Measurements from ENCODE around the gene NLRP3. TPM values are rescaled to one million over a fixed set of nuclear protein-coding genes. Genes with fewer than 3 reads are reported as not detected.
A peak's percentile ranks its signal among the peaks of the same experiment; 100 is the strongest.

NLRP3 gene
- total RNA-seq, 1 experiment from 2014 or later = not detected

DNA sequence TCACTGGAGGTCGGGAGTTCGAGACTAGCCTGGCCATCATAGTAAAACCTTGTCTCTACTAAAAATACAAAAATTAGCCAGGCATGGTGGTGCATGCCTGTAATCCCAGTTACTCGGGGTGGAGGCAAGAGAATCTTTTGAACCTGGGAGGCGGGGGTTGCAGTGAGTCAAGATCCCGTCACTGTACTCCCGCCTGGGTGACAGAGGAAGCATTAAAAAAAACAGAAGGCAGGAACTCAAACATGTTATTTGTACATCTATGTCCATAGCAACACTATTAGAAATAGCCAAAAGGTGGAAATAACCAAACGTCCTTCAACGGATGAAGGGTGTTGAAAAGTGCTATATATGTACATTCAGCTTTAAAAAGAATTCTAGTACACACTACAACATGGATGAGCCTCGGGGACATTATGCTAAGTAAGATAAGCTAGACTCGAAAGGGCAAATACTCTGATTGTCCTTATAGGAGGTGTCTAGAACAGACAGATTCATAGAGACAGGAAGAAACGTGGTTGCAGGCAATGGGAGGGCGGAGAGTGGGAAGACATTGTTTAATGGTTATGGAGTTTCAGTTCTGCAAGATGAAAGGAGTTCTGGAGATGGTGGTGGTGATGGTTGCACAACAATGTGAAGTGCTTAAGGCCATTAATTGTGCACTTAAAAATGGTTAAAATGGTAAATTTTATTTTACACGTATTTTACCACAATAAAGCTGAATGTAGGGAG is 19.2 kb downstream of the NLRP3 start:
- no peak for DNase-seq (ENCODE audit: extremely low read depth, low read depth)

DNA sequence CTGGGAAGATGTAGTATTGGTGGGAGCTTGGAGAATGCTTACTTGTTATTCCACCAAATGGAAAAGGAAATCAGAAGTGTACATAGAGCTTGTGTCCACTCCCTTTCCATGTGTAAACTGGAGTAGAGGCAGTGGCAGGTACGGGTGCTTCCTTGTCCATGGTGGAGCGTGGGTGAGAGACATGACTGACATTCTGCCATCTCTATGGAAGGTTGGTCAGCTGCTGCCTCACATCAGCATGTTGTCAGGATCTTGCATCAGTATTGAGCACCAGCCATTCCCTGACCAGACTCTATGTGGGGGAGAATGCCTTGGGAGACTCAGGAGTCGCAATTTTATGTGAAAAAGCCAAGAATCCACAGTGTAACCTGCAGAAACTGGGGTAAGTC is 19.8 kb downstream of the NLRP3 start:
- no peak for DNase-seq (ENCODE audit: extremely low read depth, low read depth)

DNA sequence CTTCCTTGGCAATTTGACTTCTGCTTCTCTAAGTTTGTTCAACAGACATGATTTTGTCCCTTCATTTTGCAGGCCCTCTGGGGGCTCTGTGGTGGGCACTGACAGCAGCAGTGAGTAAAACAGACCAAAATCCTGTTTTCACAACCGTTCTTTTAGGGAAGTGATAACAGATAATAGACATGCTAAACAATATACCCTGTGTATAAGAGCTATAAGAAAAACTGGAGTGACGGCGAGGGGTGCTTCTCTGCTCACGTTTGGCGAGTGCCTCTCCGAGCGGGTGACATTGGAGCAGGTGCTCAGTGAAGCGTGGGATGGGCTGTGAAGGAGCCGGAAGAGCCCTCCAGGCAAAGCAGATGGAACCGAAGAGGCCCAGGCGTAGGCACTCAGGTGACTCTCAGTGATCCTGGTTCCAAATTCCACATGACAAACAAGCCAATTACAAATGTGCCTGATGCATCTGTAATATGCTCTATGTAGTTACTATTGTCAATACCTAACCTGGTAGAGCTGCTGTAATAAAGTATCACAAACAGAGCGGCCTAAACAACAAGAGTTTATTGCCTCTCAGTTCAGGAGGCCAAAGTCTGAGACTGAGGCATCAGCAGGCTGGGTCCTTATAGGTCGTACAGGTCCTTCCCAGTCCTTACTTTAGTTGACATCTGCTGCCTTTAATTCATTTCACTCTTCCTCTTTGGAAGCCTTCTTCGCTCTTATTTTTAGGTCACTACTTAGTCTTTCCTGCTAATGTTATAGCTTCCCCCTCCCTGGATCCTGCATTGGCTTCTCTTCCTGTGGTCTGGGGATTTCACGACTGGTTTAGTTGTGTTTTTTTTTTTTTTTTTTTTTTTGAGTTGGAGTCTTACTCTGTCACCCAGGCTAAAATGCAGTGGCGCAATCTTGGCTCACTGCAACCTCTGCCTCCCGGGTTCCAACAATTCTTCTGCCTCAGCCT is 21.9 kb downstream of the NLRP3 start:
- no peak for DNase-seq (ENCODE audit: extremely low read depth, low read depth)

DNA sequence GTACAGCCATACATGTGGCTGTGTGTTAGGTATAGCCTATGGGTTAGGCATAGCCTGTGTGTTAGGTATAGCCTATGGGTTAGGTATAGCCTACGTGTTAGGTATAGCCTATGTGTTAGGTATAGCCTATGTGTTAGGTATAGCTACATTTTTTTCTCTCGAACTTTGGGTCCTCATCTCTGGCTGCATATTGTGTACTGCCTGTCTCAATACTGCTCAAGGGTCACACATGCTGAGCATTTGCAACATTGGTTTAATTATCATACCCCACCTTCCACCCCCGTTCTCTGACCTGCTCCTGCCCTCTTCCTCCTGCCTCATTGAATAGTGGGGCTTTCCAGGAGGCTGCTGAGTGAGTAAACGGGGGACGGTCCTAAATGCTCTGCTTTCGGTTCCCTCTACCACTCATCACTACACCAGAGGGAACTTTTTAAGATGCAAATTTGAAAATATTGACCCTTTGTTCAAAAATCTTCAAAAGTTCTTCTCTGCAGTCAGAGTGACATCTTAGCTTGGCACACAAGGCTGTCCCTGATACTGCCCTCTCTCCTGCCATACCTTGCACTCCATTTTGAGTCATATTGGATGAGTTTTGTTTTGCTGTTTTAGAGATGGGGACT is 24.1 kb downstream of the NLRP3 start:
- DNase-seq (ENCODE audit: extremely low read depth, low read depth) = no peak

DNA sequence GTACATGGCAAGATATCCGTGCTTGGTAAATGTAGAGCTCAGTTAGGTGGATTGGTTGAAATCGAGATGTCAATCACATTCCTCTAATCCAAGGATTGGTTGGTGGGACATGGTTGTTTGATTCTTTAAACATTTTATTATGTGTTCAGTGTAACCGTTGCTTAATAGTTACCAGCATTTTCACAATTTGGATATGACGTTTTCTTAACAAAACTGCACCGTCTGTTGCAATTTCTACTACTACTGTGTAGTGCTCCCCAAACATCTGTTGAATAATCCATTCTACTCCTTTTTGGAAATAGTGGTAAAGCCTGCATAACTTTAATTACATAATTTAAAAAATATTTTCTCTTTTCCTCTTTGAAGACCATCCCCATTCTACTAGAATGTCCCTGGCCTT is 25.6 kb downstream of the NLRP3 start:
- no peak for DNase-seq (ENCODE audit: extremely low read depth, low read depth)

DNA sequence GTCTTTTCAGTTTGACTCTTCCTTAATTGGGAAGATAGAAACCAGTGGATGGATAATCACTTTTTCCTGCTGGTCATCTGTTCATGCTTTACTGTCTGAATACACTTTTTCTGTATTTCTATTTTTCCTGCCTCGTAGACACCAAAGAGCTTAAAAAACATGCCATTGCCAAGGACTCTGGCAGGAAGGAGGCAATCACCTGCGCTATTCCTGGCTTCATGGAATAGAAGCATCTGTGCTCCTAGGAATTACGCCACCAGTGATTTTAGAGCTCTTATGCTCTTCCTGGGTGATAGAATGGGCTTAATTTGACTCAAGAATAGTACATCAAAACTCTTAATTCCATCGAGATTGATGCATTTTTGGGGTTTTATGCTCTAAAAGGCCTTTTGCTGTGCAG is 26.2 kb downstream of the NLRP3 start:
- DNase-seq (ENCODE audit: extremely low read depth, low read depth) = no peak

DNA sequence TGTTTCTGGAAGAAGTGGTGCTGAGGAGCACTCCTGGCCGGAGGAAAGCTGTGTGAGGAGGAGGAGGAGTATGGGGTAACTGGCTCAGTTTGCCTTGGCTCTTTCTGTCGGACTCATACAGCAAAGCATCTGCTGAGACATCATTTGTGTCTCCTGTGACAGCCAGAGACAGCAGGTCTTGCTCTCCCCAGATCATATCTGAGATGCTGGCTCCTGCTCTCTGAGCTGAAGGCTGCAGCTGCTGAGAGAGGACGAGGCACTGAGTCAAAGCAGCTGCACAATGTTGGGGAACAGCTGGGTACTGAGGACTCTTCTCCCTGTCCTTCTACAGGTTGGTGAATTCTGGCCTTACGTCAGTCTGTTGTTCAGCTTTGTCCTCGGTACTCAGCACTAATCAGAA is 27.7 kb downstream of the NLRP3 start:
- no peak for DNase-seq (ENCODE audit: extremely low read depth, low read depth)

DNA sequence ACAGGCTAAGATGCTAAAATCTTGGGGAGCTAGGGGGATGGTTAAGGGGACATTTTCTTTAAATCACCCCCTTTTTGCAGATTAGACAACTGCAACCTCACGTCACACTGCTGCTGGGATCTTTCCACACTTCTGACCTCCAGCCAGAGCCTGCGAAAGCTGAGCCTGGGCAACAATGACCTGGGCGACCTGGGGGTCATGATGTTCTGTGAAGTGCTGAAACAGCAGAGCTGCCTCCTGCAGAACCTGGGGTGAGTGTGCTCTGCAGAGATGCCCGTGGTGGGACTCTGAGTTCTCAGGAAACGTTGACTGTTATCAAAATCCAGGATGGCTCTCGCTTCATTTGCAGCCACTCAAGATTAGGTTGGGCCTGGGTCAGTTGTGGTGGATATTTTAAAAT is 28.6 kb downstream of the NLRP3 start:
- DNase-seq (ENCODE audit: extremely low read depth, low read depth) = no peak

DNA sequence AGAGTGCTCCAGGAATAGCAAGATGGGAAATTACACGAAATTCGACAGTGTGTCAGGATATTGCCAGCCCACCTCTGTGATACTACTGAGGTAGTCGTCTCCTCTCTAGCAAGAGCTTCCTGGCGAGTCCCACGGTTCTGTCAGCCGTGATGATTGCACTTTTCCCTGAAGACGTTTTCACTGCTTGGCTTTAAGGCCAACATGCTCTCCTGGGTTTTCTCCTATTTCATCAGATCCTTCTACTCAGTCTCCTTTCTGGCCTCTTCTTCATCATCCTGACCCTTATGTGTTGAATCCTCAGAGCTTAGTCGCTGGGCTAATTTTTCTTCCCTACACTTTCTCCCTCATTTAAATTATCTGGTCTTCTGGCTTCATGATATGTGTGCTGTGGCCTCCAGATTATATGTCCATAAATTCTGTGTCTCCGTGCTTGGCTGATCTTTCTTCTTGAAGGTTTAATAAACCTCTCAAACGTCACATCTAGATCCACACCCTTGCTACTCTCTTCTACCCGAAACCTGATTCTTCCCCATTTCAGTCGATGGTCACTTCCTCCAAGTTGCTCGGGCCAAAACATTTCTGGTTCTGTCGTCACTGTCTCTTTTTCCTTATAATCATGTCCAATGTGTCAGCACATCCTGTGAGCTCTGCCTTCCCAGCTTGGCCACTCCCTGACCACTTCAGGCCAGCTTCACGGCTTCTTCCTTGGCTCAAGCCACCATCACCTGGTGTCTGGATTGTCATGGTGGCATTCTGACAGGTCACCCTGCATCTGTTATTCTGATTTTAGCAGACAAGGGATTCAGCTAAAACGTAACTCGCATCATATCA is 29.8 kb downstream of the NLRP3 start:
- no peak for DNase-seq (ENCODE audit: extremely low read depth, low read depth)

DNA sequence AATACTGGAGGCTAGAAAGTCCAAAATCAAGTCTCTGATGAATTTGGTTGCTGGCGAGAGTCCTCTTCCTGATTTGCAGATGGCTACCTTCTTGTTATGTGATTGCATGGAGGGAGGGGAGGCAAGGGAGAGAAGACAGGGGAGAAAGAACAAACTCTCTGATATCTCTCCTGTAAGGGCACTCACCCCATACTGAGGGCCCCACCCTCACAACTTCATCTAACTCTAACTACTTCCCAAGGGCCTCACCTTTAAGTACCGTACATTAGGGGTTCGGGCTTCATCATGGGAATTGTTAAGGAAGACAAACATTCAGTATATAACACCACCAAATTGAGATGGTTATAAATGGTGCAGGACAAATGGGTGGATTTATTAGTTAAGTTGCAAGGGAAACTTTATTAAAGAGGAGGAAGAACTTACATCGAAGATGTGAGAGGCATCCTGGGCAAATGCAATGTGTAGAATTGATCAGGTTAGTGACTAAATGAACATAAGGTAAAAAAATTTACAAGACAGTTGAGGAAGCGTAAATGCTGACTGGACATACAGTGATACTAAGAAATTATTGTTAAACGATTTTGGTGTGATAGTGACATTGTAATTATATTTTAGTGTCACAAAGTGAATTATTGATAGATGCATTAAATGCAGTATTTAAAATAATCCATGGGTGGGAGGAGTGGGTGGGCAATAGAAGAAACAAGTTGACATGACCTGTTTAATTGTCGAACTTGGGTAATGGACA is 31.4 kb downstream of the NLRP3 start:
- DNase-seq (ENCODE audit: extremely low read depth, low read depth) = no peak

DNA sequence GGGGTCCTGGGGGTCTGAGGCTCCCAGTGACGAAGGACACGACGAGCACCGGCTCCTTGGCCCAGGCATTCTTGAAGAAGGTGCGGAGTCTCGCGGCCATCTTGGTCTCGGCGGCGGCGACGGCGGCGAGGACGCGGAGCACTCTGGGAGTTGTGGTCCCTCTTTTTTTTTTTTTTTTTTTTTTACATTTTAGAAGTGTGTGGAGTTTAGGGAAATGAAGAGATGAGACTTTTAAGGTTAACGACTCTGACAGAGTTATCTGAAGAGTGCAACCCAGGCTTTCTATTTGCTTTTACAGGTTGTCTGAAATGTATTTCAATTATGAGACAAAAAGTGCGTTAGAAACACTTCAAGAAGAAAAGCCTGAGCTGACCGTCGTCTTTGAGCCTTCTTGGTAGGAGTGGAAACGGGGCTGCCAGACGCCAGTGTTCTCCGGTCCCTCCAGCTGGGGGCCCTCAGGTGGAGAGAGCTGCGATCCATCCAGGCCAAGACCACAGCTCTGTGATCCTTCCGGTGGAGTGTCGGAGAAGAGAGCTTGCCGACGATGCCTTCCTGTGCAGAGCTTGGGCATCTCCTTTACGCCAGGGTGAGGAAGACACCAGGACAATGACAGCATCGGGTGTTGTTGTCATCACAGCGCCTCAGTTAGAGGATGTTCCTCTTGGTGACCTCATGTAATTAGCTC is 32.3 kb downstream of the NLRP3 start:
- peak; percentile 30 for DNase-seq (ENCODE audit: extremely low read depth, low read depth)

DNA sequence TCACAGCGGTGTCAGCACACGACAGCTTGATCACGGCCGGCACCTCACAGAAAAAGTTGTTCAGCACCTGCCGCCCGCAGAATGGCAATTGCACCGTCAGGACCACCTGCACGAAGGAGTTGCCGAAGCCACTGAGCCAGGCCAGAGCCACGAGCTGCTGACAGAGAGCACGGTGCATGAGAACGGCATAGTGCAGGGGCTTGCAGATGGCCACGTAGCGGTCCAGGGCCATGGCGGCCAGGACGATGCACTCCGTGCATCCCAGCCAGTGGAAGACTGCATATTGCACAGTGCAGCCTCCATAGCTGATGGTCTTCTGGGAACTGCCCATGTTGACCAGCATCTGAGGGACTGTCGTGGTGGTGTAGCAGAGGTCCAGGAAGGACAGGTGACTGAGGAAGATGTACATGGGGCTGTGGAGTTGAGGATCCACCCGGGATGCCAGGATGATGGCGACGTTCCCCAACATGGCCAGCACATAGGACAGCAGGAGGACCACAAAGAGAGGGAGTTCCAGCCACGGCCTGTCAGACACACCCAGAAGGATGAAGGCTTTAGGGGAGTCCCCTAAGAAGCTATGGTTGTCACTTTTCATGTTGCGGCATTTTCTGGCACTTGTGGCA is 35.5 kb downstream of the NLRP3 start:
- DNase-seq (ENCODE audit: extremely low read depth, low read depth) = no peak

DNA sequence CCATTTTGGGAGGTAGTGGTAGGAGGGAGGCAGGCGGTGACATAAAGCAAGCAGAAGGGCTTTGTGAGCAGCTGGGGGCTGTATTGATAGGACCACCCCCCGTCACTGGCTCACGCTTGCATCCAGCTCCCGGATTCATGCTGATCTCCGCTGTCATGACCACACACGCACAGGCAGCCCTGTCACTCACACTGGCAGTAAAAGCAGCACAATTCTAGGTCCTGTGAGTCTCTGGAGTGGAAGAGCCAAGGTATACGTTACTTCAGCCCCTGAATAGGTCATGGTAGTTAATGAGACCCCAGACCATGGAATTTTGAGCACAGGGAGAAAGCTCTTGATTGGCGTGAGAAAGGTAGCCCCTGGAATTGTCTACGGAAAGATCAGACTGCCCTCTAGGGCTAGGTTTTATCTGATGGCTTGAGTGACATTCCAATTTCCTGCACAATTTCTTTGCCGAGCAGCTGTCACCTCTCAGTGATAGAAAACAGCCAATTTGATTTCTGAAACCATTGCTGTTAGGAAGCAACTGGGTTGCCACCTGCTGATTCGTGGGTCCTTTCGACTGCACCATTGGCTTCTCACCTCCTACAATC is 36.6 kb downstream of the NLRP3 start:
- DNase-seq (ENCODE audit: extremely low read depth, low read depth) = no peak

DNA sequence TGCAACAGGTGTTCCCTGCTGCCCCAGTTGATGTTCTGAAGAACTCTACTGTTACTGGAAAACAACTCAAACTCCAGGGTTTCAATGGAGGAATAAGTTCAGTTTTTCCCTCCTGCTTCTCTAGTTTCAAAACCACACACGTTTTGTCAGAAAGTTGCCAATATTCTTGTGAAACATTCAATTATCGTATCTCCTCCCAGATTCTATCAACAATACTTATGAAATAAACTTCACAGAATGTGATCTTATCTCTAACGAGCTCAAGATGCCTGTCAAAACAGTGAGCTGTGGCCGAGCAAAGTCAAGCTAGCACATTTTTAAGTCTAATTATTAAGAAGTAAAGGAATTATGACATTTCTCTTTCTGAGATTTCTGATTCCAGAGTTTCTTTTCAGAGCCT is 37.3 kb downstream of the NLRP3 start:
- DNase-seq (ENCODE audit: extremely low read depth, low read depth) = no peak

DNA sequence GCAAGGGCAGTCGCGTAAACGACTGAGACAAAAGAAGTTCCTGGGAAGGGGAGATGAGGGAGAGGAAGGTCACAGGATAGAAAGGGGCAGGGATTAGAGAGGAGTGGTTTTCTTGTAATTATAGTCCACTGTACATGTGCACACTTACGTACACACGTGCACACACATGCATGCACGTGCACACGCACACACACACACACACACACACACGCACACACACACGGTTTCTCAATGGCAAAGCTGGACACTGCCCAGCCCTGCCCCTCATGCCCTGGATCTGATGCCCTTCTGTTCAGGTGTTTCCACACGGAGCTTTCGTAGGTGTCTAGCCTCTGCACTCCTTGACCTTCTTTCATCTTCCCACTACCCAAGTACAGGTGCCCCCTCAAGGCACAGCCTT is 38.0 kb downstream of the NLRP3 start:
- DNase-seq (ENCODE audit: extremely low read depth, low read depth) = no peak

DNA sequence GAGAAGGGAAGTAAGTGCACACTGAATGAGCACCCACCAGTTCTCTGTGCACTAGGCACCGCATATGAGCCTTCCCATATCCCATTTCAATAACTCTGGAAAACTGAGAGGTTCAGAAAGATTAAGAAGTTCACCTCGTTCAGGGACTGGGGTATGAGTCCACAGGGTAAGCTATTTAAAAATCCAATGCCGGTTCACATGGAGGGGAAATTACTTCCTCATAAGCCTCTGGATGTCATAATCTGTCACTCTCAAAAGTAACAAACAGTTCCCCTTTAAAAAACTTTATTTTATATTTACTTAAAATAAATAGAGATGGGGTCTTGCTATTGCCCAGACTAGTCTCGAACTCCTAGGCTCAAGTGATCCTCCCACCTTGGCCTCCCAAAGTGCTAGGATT is 40.0 kb downstream of the NLRP3 start:
- DNase-seq (ENCODE audit: extremely low read depth, low read depth) = no peak

DNA sequence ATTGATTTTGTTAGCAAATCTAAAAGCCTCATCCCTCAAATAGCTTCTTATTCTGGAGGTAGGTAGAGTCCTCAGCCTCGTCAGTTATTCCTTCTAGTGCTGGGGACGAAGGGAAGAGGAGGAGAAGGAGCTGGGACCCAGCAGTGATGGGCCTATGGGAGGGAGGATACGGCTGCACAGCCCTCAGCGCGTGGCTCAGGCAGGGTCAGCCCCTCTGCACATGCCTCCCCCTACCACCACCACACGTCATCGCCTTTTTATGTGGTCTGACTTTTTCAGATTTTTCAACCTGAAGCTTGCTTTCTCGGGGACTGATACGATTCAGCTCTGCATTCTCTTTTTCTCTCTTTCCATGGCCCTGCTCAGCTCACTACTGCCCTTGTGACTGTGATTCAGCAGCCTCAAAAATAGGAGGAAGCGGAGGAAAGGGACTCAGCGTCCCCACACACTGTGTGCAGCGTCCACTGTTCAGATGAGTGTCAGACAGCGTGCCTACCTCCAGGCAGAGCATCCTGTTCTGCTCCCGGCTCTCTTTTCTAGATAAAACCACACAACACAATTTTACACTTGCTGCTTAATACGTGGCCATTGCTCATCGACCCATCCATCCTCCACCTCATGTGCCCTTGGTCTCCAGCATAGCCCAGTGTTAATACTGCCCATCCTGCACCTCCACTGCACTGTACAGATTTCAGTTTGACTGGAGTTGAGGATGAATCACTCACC is 41.1 kb downstream of the NLRP3 start:
- DNase-seq (ENCODE audit: extremely low read depth, low read depth) = no peak

DNA sequence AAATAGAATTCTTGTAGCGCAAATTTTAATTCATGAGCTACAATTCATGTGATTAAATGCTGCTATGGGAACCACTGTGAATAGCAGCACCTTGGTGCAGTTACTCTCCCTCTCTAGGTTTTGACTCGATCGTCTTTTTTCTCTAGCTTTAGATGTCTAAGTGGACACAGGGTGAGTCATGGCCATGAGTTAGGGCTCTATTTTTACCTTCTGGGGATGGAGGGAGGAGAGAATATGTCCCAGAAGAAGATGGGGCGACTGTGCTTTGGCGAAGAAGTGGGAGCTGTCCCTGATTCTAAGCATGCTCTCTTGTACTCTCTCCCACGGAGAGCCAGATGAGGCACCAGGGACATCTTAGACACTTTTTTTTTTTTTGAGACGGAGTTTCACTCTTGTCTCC is 43.5 kb downstream of the NLRP3 start:
- DNase-seq (ENCODE audit: extremely low read depth, low read depth) = no peak

Measured in NCI-H460 (cell line).